Activated T-cell treated with anti-CD3 and anti-CD28 coated beads, Interleukin-2, amount 50 U/mL, for 1 hour (primary cell): ENCODE measurements around the gene DYNAP.

Experiments
- DNase-seq: peaks from one replicate; pipeline ENCODE4 v3.0.0-alpha.2; 2020

Gene DYNAP, protein sequence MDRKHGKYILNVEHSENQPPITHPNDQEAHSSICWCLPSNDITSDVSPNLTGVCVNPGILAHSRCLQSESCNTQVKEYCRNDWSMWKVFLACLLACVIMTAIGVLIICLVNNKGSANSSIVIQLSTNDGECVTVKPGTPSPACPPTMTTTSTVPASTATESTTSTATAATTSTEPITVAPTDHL

DNA sequence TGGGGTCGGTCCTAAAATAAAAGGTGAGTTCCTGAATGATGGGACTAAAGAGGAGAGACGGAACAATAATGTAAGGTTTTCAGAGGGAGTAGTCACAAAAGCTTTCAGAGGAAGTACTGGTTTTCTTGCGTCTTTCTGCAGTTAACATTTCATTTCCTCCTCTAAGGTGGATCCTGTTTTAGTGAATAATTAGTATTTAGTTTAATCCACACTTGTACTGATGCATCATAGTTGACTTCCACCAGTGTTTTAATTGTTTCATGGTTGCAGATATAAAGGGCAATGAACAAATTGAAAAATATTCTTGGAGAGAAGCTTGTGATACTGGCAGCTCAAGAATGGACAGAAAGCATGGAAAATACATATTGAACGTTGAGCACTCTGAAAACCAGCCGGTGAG, at the start of gene DYNAP:
Gene DYNAP (plus strand): TSS at position 301 of the 400 bp plus-strand sequence. CDS start 38 bp downstream, at position 339.
- no peak for DNase-seq

DNA sequence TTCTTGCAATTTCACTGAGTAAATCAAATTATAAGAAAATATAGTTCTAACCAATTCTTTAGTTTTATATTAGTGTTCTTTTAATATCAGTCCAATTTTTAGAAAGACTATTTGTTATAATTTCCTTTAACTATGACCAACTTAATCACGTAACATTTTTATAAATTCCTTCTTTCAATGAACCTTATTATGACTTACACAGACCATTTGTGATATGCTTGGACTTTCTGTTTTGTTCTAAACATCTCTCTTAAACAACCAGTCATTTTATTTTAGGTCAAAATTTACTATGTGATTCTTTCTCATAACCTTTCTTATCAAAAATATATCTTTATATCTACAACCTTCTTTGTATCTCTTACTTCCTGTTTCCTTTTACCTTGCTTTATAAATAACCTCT, 39.5 kb upstream of the DYNAP start:
- DNase-seq, result no peak

GRCh38 chr18:54555286-54555685, 35.8 kb upstream of the DYNAP start:
- no peak for DNase-seq

DNA sequence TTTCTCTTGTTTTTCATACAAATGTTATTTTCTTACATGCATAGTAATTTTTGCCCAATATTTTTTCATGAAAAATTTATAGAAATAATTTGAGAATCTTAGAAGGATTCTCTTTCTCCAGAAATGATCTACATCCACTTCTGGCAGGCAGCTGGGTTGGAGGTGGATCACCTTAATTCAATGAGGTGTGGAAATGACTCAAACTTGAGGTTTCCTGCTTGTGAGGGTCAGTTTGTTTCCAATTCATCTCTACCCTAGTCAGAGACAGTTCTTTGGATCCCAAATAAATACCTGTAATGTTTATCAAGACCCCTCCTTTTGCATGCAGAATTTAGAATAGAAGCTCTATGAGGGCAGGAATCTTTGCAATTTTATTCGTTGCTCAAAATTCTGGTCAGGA, 35.0 kb upstream of the DYNAP start:
- no peak for DNase-seq

DNA sequence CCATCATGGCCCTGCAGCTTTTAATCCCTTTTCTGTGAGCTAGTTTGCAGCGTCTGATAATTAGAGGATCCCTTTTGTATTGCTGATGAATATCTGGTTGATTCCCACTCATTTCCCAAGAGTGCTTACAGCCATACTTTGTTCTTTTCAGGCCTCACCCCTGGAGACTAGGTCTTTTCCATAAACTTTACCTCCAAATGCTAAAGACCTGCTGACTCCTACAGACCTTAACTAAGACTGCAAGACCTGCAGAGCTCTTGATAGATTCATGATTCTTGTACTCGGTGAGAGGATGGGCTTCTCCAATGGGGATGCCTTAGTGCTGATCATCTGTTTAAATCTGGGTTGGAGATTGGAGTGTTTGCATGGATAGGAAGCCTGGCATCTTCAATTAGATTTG, 33.1 kb upstream of the DYNAP start:
- no peak for DNase-seq

- DNase-seq, result no peak
Measured at GRCh38 chr18:54558609-54559585, 32.1 kb upstream of the DYNAP start.

DNA sequence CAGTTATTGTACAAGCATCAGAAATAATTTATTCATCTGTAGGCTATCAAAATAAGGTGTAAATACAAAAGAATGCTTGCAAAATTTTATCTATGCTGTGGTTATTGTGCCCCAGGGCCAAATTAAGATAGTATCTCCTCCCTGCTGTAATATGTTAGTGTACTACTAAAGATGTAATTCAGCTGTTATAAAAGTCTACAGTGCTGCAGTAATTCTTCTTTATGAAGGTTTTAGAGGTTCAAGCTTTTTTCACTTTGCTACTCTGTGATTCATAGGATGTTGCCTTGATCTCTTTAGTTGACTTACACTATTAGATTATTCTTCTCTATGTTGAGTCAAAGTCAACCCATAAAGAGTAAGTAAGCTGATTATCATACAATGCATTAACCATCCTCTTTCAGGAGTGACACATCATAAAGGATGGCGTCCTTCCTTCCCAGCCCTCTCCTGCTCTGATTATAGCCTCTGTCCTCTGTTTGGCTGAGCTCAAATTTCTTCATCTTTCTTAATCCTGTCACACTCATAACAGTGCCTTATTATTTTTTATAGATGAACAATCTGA, 29.3 kb upstream of the DYNAP start:
- DNase-seq, result no peak

DNA sequence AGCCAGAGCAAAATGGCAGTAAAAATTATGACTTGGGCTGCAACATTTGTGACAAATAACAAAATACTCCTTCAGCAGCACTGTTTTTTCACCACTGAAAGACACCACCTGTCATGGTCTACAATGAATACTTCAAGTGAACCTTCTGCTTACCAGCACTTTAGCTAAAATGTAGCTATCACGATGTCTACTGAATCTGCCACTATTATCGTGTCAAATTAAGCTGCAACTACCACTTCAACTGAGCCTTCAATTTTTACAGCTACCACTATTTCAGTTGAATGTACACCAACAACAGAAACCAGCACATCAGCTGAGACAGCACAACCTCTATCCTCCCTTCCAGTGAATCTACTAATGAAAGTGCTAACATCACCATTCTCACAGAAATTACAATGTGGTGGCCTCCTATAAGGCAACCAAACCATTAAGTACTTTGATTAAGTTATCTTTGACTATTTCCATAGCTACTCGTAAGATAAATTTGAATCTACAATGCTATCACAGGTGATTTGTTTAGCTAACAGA, 10.8 kb upstream of the DYNAP start:
- DNase-seq, result no peak

GRCh38 chr18:54584065-54584464, 7.0 kb upstream of the DYNAP start:
- DNase-seq, result no peak

GRCh38 chr18:54585743-54586142, 5.3 kb upstream of the DYNAP start:
- no peak for DNase-seq

- no peak for DNase-seq
Measured at GRCh38 chr18:54604211-54604610, 13.2 kb downstream of the DYNAP start.

DNA sequence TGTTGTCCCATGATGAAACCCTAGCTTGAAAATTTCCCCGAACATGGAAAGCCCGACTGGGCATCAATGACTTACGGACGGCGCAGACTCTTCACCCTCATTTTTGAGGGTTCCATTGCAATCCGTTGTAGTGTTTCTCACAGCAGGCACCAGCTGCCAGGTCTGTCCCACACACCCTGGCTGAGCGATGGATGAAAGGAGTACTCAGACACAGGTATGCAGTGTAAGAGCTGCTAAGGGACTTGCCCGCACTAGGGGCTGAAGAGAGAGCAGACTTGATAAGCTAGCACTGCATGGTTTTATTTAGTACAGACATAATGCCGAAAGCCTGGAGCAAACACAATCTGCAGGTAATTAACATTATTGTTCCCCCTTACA, 15.8 kb downstream of the DYNAP start:
- no peak for DNase-seq

DNA sequence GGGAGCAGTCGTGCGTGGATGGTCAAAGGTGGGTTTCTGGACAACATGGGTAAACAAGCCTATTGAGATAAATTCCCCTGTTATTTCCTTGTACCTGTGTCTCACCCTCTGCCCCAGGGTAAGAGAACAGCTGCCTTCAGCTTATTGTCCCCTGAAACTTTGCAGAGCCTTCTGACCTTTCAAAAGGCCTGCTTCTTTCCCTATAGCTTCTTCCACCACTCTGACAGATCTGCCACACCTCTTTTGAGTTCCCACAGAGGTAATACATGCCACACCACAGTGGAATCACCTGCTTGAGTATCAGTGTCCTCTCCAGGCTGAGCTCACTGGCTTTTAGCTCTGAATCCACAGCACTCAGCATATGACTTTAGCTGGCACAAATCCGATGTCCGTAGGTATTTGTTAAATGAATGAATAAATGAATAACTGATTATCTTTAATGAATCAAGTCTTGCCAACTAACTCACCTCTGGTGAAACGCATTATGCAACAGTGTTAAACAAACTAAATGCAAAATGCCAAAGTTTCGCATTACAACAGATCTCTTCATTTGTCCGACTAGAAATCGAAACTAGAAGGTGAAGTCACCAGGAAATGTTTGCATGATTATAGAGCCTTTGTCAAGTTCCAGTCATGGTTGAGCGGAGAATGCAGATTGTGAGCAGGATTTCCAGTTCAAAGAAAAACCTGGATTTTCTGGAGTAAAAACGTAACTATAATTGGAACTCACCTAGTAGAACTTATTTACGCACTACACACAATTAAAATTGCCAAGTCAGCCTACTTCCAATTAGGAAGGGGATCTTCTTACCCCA, 16.4 kb downstream of the DYNAP start:
- DNase-seq, result no peak

- DNase-seq, result no peak
Measured at GRCh38 chr18:54608028-54608642, 17.1 kb downstream of the DYNAP start.

GRCh38 chr18:54611816-54612215, 20.8 kb downstream of the DYNAP start:
- no peak for DNase-seq

GRCh38 chr18:54612237-54612636, 21.2 kb downstream of the DYNAP start:
- no peak for DNase-seq

GRCh38 chr18:54613174-54613573, 22.1 kb downstream of the DYNAP start:
- DNase-seq, result no peak

DNA sequence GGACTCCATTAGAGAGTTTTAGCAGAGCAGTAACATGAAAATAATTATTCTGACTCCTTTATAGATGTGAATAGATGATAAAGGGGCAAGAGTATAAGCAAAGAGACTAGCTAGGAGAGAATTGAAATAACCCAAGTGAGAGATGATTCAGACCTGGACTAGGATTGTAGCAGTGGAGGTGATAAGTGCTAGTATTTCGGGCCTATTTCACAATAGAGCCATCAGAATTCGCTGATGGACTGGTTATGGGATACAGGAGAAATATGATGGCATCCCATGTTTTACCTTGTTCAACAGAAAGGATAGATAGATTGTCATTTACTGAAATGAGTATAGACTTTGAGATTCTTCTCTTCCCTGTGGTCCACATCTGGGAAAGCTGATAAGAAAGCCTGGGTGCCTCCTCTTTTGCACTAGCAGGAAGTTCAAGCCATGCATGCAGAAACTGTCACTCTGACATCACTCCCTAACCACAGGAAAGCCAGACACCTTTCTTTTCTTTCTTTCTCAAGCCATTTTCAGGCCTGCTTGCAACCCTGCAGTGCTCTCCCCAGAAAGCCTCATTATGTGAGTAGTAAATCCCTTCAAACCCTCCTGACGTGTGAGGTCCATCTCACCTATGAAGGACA, 25.3 kb downstream of the DYNAP start:
- no peak for DNase-seq

GRCh38 chr18:54622084-54622483, 31.0 kb downstream of the DYNAP start:
- no peak for DNase-seq

DNA sequence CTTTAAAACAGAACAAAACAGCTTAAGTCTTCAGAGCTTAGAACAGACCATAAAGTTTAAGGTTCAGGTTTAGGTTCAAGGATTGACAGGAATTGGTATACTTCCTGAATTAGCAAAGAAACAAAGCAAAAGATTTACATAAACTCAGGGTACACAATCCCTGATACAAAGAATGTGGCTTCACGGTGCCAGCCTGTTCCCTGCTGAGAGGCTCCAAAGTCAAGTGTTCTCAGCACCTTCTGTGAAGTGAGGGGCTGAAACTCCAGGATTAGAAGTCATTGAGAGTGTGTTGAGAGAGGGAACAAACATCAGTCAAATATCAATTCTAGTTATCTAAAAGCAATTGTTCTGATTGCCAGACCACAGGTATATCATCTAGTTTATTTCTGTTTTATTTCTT, 35.7 kb downstream of the DYNAP start:
- no peak for DNase-seq

- no peak for DNase-seq
Measured at GRCh38 chr18:54630963-54631362, 39.9 kb downstream of the DYNAP start.

DNA sequence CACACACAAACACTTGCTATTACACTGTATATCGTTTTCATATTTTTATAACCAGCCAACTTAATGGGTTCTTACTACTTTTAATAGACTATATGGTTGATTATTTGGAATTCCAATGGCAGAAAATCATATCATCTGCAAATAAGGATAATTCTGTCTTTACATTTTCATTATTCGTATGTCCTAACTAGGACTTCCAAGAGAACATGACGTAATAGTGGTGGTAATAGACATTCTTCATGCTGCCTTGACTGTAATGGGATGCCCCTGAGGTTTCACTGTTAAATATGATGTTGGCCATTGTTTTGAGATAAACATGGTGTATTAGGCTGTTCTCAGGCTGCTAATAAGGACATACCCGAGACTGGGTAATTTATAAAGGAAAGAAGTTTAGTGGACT, 45.2 kb downstream of the DYNAP start:
- no peak for DNase-seq
